ENCODE results near the gene HSD17B13. TPM values are rescaled to one million over a fixed set of nuclear protein-coding genes. Genes with fewer than 3 reads are reported as not detected.

The HSD17B13 gene
- total RNA-seq, 1 donor from 2014 or later: 0.31 TPM

DNA sequence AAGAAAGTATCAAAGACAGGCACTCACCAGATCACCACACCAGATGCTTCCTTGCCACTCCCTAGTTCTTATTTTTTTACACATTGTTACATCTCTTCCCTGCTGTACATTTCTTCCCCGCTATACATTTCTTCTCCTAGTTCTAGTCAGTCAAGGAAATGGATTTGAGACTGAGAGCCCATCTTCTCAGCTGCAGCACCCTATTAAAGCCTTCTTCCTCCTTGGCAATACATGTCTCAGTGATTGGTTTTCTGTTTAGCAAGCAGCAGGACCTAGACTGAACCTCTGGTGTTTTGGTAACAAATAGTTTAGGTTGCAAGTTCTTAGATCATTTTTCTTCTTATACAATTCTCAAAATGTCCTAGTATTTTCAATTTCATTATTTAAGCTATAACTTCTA lies 66.9 kb downstream of the HSD17B13 start:
- H3K4me1 Mint-ChIP-seq (ENCODE audit: low read depth): no peaks in the 10 kb centered on the region
- no peak overlapping the region for H3K4me3 Mint-ChIP-seq (ENCODE audit: low read depth)
- H3K27me3 Mint-ChIP-seq: no peaks in the 10 kb centered on the region
- no peak overlapping the region for H3K27ac Mint-ChIP-seq
- DNase-seq (ENCODE audit: low spot score, unreplicated experiment): no peak
- TF ChIP-seq, protein P1, sequence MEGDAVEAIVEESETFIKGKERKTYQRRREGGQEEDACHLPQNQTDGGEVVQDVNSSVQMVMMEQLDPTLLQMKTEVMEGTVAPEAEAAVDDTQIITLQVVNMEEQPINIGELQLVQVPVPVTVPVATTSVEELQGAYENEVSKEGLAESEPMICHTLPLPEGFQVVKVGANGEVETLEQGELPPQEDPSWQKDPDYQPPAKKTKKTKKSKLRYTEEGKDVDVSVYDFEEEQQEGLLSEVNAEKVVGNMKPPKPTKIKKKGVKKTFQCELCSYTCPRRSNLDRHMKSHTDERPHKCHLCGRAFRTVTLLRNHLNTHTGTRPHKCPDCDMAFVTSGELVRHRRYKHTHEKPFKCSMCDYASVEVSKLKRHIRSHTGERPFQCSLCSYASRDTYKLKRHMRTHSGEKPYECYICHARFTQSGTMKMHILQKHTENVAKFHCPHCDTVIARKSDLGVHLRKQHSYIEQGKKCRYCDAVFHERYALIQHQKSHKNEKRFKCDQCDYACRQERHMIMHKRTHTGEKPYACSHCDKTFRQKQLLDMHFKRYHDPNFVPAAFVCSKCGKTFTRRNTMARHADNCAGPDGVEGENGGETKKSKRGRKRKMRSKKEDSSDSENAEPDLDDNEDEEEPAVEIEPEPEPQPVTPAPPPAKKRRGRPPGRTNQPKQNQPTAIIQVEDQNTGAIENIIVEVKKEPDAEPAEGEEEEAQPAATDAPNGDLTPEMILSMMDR (IDR thresholded peaks at IDR 0.05; ENCODE audit: unreplicated experiment): no peak
- no peaks in the 10 kb centered on the region for H3K36me3 Mint-ChIP-seq (ENCODE audit: insufficient read depth)
- H3K9me3 Mint-ChIP-seq (ENCODE audit: low read depth): peaks cover 6% of the 10 kb centered on the region

Small RNA genes lying within 50 kb of the gene (microRNA-seq; reads per million reads assigned to microRNA genes)
- gene MIR5705 (ENCODE audit: borderline number of aligned reads, unreplicated experiment): not detected

Other genes starting within 250 kb of the HSD17B13 start
- gene KLHL8, start 102.3 kb downstream of the HSD17B13 start, total RNA-seq: 13.4 and 13.6 TPM in 2 replicates
- 28.2 and 31.7 TPM in 2 replicates for gene HSD17B11, start 68.3 kb upstream of the HSD17B13 start, total RNA-seq
- gene NUDT9, start 99.7 kb upstream of the HSD17B13 start, total RNA-seq: 35.1 and 37.8 TPM in 2 replicates
- gene SPARCL1, start 206.5 kb upstream of the HSD17B13 start, total RNA-seq: 0.41 and 0.84 TPM in 2 replicates

All from progenitor cell of endocrine pancreas (in vitro differentiated cells).